GM12875 (cell line): ENCODE results near the gene SRP14.
"Not testable (repeated sequence)": the region's sequence is repeated elsewhere in the genome, so short reads cannot be mapped to it uniquely, and the experiment has no call there.

ENCODE experiments used
- H3K4me3 ChIP-seq: one replicate; pipeline ENCODE4 v1.5.1; 2011; ENCODE audit warnings: low read depth, low read length, control low read depth
- CTCF ChIP-seq: IDR thresholded peaks from 2 replicates; pipeline ENCODE4 v1.5.1; 2011; ENCODE audit warnings: low read depth, mild to moderate bottlenecking, control low read depth, inconsistent platforms, low read length, moderate library complexity, borderline replicate concordance; ENCODE audit not compliant: insufficient read depth

Gene SRP14

GRCh38 chr15:40081691-40082194 is 42.8 kb upstream of the SRP14 start:
- TF ChIP-seq CTCF = no peak
- no peak overlapping the region for H3K4me3 ChIP-seq

GRCh38 chr15:40080847-40081246 is 41.9 kb upstream of the SRP14 start:
- no peak overlapping the region for H3K4me3 ChIP-seq
- no peak for TF ChIP-seq CTCF

- no peak overlapping the region for H3K4me3 ChIP-seq
- TF ChIP-seq CTCF = no peak
Observed at GRCh38 chr15:40080104-40080503, 41.1 kb upstream of the SRP14 start.

GRCh38 chr15:40079456-40079855 is 40.5 kb upstream of the SRP14 start:
- no peak for TF ChIP-seq CTCF
- H3K4me3 ChIP-seq = no peak overlapping the region

- TF ChIP-seq CTCF = no peak
- no peak overlapping the region for H3K4me3 ChIP-seq
Observed at GRCh38 chr15:40075298-40076044, 36.5 kb upstream of the SRP14 start.

- H3K4me3 ChIP-seq = not testable (repeated sequence)
Observed at GRCh38 chr15:40074656-40075055, 35.7 kb upstream of the SRP14 start.

- not testable (repeated sequence) for H3K4me3 ChIP-seq
Observed at GRCh38 chr15:40073716-40074490, 34.9 kb upstream of the SRP14 start.
